Measurements from ENCODE around the gene KLHL3.

The KLHL3 gene

DNA sequence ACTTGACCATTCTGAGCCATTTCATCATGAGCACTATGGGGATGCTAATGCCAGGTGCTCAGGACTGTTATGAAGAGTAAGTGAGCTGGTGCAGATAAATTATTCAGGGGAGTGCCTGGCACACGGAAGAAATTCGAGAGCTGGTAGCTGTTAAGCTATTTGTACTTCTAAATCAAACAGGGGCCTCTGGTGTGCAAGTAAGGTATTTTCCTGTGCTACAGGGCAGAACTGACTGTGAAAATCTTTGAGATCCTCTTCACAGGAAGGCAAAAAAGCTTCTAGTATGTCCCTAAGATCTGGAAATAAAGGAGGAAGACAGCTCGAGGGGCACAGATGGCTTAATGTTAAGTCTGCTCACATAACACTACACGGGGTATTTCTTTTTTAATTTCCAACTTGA, 130.5 kb downstream of the KLHL3 start:
- no peak for DNase-seq

DNA sequence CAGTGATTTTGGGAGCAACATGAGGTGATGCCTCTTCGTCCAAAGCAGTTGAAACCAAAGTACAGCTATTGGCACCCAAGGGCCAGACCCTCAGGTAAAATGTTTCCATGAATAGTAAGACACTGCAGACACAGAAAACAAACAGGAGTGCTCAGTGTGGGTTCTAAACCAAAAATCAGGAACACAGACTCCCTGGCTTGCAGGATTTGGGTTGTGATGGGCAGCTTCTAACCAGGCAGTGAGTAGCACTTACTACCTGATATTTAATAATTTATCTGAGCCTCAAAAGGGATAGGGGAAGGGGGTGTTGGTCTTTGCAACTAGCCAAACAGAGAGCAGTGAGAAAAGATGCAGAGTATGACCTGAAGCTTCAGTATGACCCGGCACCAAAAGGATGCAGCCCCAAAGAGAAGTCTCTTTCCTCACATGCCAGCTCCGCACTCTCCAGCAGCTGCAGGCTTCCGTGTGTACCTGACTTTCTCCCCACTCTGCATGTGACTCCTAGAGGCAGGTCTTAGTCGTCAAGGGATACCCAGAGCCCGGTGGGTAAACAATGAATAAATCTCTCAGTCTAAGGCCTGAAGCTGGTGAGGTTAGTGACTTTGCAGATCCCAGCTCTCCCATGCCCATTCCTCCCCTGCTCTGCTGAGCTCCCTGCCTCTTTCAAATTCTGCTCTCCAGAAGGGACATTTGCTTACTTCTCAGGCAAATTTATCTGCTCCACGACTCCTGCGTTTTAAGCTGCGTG, 131.4 kb downstream of the KLHL3 start:
- DNase-seq: no peak

DNA sequence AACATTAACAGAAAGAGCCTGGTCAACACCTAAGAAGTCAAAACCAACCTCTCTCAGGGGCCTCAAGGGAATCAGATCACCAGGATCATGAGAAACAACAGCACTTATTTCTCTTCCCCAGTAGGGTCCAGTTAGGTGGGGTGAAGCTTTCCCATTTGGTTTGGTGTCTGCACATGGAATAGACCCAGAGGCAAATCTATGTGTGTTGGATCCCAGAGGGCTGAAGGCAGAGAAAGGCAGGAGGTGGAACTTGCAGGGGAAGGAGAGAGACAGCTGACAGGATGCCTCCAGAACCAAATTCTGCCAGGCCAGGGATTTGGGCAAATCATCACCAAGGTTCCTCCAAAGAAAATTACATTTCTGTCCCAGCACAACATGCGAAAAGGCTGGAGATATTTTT, 132.0 kb downstream of the KLHL3 start:
- no peak for DNase-seq

GRCh38 chr5:137603356-137603755, 132.5 kb downstream of the KLHL3 start:
- DNase-seq: no peak

- DNase-seq: no peak
Observed at GRCh38 chr5:137602721-137603273, 133.1 kb downstream of the KLHL3 start.

DNA sequence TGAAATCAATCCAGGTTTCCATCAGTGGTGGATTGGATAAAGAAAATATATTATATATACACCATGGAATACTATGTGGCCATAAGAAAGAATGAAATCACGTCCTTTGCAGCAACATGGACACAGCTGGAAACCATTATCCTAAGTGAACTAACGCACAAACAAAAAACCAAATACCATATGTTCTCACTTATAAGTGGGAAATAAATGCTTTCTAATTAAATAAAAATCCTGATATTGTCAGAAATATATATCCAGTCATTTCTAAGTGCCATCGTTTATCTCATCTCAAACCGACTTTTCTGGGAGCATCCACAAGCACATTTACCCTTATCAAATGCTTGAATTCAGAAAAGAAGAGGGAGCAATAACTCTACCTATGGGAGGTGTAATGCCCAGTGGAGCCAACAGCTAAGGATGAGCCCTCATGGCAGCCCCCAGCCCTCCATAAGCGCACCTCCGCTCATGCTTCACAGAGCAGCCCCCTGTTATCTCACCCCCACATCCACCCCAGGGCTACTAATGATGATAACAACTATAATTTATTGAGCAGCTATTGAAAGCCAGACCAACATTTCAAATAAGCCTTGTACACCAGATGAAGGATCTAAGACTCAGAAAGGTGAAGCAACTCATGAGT, 135.0 kb downstream of the KLHL3 start:
- DNase-seq: no peak

DNA sequence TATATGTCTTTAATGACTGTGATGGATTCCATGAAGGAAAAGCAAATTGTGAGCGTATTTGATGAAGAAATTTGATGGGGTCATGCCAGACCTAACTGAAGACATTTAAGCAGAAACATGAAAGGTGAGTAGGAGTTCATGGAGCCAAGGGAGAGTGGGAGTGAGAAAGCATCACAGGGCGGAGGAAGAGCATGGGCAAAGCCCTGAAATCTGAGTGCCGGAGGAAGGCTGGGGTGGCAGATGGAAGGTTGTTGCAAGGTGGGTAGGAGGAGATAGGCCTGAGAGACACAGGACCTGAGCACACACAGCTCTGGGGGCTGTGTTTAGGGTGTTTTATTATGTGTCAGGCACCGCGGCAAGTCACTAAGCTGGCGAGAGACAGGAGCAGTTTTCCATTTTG, 136.4 kb downstream of the KLHL3 start:
- no peak for DNase-seq

- DNase-seq: no peak
Observed at GRCh38 chr5:137598399-137598798, 137.5 kb downstream of the KLHL3 start.

GRCh38 chr5:137596941-137597340, 138.9 kb downstream of the KLHL3 start:
- no peak for DNase-seq

DNA sequence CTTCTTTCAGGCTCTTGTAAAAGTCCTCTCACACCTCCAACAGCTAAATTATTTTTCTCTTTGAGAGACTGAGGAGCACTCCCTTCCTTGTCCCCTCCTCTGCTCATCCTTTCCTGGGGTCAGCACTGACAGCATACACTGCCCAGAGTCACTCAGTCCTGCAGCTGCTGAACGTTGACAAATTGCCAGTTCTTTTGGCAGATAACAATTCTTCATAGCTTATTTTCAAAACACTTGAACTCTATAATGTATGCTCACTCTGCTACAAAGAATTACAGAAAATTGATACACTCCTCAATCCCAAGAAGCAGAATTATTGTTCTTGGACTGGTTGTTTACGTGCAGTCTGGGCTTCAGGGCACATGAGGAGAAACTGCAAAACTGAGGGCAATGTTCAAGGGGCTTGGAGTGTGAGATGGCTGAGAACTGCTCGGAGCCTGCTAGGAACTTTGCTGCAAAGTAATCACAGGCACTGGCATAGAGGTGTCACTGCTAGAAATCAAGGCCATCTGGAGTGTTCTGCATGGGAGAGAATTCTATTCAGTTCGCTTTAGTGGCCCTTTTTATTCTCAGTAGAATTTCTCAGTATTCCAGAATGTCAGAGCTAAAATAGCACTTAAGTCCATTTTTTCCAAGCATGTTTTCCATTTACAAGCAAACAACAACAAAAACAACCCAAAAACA, 140.4 kb downstream of the KLHL3 start:
- DNase-seq: no peak

DNA sequence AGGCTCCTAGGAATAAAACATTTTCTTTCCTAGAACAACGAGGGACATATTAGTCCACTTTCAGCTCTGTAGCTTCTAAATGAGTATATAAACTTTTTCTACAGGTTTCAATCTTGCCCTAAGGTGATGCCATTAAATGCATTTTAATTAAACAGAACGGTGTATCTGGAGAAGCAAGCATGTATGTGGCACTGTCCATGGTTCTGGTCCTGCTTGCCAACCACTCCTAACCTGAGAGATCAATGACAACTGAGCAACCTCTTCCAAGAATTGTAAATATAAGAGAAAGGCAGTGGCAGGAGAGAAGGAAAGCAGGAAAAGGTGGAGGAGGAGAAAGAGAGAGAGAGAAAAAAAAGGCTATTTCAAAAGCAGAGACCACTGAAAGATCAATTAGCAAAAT, 141.2 kb downstream of the KLHL3 start:
- DNase-seq: no peak

DNA sequence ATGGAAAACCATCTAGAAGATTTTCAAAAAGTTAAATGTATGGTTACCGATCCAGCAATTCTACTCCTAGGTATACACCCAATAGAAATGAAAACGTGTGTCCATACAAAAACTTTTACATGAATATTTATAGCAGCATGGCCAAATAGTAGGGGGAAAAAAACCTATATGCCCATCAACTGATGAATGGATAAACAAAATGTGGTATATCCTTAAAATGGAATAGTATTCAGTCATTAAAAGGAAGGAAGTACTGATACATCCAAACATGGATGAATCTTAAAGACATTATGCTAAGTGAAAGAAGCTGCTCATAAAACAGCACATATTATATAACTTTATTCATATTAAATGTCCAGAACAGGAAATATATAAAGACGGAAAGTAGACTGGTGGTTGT, 143.6 kb downstream of the KLHL3 start:
- no peak for DNase-seq

- no peak for DNase-seq
Observed at GRCh38 chr5:137589185-137589584, 146.7 kb downstream of the KLHL3 start.

DNA sequence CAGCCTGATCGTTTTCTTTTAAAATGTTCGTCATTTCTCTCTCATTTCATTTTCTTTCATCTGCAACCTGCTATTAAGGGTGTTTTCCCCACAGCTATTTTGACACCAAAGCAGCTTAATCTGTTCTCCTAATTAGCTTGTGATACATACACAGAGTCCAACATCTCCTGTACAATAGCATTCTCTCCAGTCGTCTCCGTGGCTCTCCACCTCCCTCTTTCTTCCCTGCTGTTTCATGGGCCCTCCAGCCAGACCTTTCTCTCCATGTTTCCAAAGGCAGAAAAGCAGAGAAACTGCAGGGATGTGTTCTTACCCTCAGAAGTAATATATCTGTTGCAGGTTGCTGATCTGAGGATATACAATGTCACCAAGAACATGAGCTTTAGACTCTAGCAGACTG, 148.0 kb downstream of the KLHL3 start:
- no peak for DNase-seq

DNA sequence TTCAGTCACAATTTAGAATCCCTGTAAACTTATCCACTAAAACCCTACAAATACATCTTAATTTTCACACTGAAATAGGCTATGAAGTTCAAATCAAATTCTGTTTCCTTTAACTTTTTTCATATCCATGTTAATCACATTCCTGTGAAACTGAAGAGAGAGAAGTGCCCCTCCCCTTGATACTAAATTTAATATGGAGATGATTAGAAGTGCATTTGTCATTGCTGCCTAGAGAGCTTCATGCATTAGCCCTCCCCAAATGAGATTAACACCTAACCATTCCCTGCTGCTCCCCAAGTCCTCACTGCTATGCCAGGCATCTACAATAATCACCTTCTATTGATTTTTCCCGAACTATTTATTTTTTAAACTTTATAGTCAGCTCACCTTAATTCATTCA, 151.6 kb downstream of the KLHL3 start:
- no peak for DNase-seq

GRCh38 chr5:137583129-137583528, 152.8 kb downstream of the KLHL3 start:
- DNase-seq: no peak

DNA sequence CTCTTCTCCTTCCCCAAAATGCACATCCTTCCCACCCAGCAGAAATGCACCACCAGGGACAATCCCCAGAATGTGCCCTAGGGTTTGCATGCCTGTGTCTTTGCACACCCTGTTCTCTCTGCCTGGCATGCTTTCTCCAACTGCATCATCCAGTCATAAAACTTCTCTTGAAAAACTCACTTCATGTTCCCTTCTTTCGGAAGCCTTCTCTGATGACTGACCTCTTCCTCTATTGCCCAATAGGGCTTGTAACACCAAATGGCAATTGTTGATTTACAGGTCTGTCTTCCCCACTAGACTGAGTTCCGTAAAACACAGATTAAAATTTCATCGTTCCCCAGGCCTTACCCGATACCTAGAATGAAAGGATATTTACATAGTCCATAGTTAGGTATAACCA, 153.7 kb downstream of the KLHL3 start:
- DNase-seq: no peak

DNA sequence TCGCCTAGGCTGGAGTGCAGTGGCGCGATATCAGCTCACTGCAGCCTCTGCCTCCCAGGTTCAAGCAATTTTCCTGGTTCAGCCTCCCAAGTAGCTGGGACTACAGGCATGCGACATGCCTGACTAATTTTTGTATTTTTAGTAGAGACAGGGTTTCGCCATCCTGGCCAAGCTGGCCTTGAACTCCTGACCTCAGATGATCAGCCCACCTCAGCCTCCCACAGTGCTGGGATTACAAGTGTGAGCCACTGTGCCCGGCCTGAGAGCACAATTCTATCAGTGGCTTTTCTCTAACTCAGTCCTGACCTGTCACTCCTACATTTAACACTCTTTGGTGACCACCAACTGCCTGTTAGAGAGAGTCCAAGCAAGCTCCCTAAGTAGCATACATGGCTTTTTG, 154.1 kb downstream of the KLHL3 start:
- no peak for DNase-seq

DNA sequence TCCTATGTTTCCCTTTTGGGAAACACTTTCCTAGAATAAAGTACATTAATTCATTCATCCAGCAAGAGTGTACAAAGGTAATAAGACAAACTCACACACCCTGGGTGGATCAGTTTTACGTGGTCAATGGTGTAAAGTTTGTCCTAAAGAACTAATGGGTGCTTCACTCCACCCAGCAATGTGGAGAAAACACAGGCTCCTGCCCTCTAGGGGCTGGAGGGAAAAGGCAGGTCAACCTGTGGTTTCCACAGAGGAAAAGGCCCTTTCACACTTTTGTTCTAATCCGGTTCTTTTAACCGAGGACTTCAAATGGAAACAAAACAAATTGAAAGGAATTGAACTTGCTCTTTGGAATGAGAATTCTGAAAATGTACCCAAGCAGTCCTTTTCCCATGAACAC, 155.9 kb downstream of the KLHL3 start:
- DNase-seq: no peak

- DNase-seq: no peak
Observed at GRCh38 chr5:137575847-137576246, 160.0 kb downstream of the KLHL3 start.

GRCh38 chr5:137575211-137575610, 160.7 kb downstream of the KLHL3 start:
- no peak for DNase-seq

DNA sequence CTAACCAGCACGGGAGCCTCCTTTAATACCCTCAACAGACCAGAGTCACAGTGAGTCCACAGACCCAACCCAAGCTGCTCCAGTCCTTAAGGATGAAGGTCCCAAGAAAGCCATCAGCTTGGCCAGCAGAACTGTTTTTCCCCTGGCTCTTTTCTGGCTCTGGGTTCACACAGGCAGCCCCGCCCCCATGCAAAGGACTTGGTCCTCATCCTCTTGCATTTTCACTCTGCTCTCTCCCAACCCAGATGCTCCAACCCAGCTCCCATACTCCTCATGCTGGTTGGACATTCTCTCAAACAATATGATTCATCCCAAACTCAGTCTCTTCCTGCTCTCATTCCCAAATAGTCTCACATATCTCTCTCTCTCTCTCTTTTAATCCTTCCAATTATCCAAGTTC, 162.5 kb downstream of the KLHL3 start:
- no peak for DNase-seq

DNA sequence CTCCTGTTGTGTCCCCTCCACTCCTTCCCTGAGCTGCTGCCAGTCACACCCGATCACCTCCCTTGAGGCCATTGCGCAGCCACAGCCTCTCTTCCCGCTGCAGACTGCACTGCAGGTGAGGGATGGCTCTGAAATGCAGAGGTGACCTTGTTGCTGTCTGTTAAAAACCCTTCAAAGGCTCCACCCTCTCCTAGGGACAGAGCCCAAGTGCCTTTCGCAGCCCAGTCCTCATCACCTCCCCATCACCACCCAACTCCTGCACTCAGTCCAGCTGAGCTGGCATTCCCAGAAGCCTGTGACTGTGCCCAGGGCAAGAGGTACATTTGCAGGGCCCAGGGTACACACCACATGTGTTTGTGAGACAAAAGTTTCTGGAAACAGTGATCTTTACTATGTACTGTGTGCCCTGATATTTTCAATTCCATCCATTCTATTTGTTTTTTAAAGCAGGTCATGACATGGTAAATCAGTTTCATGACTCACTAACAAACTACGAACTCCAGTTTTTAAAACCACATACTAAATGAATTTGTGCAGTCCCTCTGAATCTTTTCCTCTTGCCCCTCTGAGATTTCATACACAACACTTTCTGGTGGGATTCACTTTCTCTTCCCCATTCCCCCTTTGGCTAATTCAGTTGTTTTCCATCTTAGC, 163.7 kb downstream of the KLHL3 start:
- DNase-seq: no peak

- no peak for DNase-seq
Observed at GRCh38 chr5:137570070-137570469, 165.8 kb downstream of the KLHL3 start.

Data from stimulated activated naive CD4-positive, alpha-beta T cell treated with Interleukin-2 at 50 U/mL for 16 hours (primary cell).